HepG2 (cell line): ENCODE results near the gene SLC43A3.

Experiments used
- CTCF ChIP-seq: sonication (generic); formaldehyde crosslinking; IDR thresholded peaks from 2 replicates; pipeline ENCODE4 v1.5.0; 2020; ENCODE audit warnings: mild to moderate bottlenecking, missing genetic modification reagents, moderate library complexity
- MBD4 ChIP-seq: IDR thresholded peaks from 2 replicates; pipeline ENCODE4 v1.6.1; 2012; ENCODE audit warnings: low read length, inconsistent platforms, borderline replicate concordance
- NFE2 ChIP-seq: sonication (generic); formaldehyde crosslinking; IDR thresholded peaks from 2 replicates; pipeline ENCODE4 v1.4.0; 2020; ENCODE audit warnings: missing genetic modification reagents
- NFYB ChIP-seq: sonication (generic); formaldehyde crosslinking; IDR thresholded peaks from 2 replicates; pipeline ENCODE4 v1.4.0; 2020; ENCODE audit warnings: missing genetic modification reagents
- SP2 ChIP-seq: sonication (generic); formaldehyde crosslinking; IDR thresholded peaks from 2 replicates; pipeline ENCODE4 v1.5.1; 2020; ENCODE audit warnings: mild to moderate bottlenecking, missing genetic modification reagents
- ZFX ChIP-seq: sonication (generic); formaldehyde crosslinking; IDR thresholded peaks from 2 replicates; pipeline ENCODE4 v1.4.0; 2020; ENCODE audit warnings: mild to moderate bottlenecking, low read depth, missing genetic modification reagents, moderate library complexity
- ZNF556 ChIP-seq: sonication (generic); formaldehyde crosslinking; IDR thresholded peaks from 2 replicates; pipeline ENCODE4 v1.4.0; 2020; ENCODE audit warnings: mild to moderate bottlenecking, missing genetic modification reagents, borderline replicate concordance
- TF ChIP-seq, protein P1 (sequence below): sonication (generic); formaldehyde crosslinking; IDR thresholded peaks from 2 replicates; pipeline ENCODE4 v1.5.1; 2020; ENCODE audit warnings: mild to moderate bottlenecking, missing genetic modification reagents, moderate library complexity

- TF ChIP-seq ZFX = no peak
- TF ChIP-seq CTCF (CRISPR knock-in tag) = no peak
- TF ChIP-seq ZNF556 = no peak
- TF ChIP-seq, protein P1, sequence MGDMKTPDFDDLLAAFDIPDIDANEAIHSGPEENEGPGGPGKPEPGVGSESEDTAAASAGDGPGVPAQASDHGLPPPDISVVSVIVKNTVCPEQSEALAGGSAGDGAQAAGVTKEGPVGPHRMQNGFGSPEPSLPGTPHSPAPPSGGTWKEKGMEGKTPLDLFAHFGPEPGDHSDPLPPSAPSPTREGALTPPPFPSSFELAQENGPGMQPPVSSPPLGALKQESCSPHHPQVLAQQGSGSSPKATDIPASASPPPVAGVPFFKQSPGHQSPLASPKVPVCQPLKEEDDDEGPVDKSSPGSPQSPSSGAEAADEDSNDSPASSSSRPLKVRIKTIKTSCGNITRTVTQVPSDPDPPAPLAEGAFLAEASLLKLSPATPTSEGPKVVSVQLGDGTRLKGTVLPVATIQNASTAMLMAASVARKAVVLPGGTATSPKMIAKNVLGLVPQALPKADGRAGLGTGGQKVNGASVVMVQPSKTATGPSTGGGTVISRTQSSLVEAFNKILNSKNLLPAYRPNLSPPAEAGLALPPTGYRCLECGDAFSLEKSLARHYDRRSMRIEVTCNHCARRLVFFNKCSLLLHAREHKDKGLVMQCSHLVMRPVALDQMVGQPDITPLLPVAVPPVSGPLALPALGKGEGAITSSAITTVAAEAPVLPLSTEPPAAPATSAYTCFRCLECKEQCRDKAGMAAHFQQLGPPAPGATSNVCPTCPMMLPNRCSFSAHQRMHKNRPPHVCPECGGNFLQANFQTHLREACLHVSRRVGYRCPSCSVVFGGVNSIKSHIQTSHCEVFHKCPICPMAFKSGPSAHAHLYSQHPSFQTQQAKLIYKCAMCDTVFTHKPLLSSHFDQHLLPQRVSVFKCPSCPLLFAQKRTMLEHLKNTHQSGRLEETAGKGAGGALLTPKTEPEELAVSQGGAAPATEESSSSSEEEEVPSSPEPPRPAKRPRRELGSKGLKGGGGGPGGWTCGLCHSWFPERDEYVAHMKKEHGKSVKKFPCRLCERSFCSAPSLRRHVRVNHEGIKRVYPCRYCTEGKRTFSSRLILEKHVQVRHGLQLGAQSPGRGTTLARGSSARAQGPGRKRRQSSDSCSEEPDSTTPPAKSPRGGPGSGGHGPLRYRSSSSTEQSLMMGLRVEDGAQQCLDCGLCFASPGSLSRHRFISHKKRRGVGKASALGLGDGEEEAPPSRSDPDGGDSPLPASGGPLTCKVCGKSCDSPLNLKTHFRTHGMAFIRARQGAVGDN (CRISPR knock-in tag) = no peak
- TF ChIP-seq NFYB (CRISPR knock-in tag) = no peak
- TF ChIP-seq MBD4 = no peak
- no peak for TF ChIP-seq SP2 (CRISPR knock-in tag)
- no peak for TF ChIP-seq NFE2 (CRISPR knock-in tag)
These were observed 63.5 kb downstream of the SLC43A3 start for GRCh38 chr11:57363131-57364080.
